Progenitor cell of endocrine pancreas (in vitro differentiated cells): Measurements from ENCODE around the gene NFRKB. TPM values are rescaled to one million over a fixed set of nuclear protein-coding genes. Genes with fewer than 3 reads are reported as not detected.

ENCODE experiments used
- DNase-seq: peaks from one replicate; pipeline ENCODE4 v3.0.0; 2021; ENCODE audit warnings: low spot score; ENCODE audit not compliant: unreplicated experiment
- H3K27ac Mint-ChIP-seq: 2 replicates; pipeline ENCODE4 v1.8.0; 2021; ENCODE audit warnings: mild to moderate bottlenecking, moderate library complexity, mixed read lengths
- H3K27me3 Mint-ChIP-seq: 2 replicates; pipeline ENCODE4 v1.8.0; 2021; ENCODE audit warnings: mixed read lengths
- H3K36me3 Mint-ChIP-seq: 2 replicates; pipeline ENCODE4 v1.8.0; 2022; ENCODE audit warnings: mixed read lengths; ENCODE audit not compliant: insufficient read depth
- H3K4me1 Mint-ChIP-seq: 2 replicates; pipeline ENCODE4 v1.8.0; 2021; ENCODE audit warnings: low read depth, mixed read lengths
- H3K4me3 Mint-ChIP-seq: 2 replicates; pipeline ENCODE4 v1.8.0; 2021; ENCODE audit warnings: low read depth, mild to moderate bottlenecking, moderate library complexity, mixed read lengths
- H3K9me3 Mint-ChIP-seq: 2 replicates; pipeline ENCODE4 v1.8.0; 2021; ENCODE audit warnings: low read depth, mixed read lengths
- CTCF ChIP-seq: fragments of 200-600 bp; sonication (generic); IDR thresholded peaks from one replicate; pipeline ENCODE4 v1.5.0; 2021; ENCODE audit warnings: antibody characterized with exemption, mild to moderate bottlenecking; ENCODE audit not compliant: unreplicated experiment
- long read RNA-seq: library from polyadenylated mRNA; unstranded; transcript quantifications from one replicate; pipeline ENCODE4 v2.0.0, GENCODE V29; 2020
- total RNA-seq: library from RNA; stranded (reverse); gene quantifications from 2 replicates; pipeline ENCODE4 v1.2.1, GENCODE V29; 2021

The NFRKB gene
- 66.8 and 68.9 TPM in 2 replicates for total RNA-seq
- long read RNA-seq, partial matches to known transcripts, result 32 of 57 reads
- long read RNA-seq, other reads (novel, unspliced or antisense), result 25 of 57 reads

DNA sequence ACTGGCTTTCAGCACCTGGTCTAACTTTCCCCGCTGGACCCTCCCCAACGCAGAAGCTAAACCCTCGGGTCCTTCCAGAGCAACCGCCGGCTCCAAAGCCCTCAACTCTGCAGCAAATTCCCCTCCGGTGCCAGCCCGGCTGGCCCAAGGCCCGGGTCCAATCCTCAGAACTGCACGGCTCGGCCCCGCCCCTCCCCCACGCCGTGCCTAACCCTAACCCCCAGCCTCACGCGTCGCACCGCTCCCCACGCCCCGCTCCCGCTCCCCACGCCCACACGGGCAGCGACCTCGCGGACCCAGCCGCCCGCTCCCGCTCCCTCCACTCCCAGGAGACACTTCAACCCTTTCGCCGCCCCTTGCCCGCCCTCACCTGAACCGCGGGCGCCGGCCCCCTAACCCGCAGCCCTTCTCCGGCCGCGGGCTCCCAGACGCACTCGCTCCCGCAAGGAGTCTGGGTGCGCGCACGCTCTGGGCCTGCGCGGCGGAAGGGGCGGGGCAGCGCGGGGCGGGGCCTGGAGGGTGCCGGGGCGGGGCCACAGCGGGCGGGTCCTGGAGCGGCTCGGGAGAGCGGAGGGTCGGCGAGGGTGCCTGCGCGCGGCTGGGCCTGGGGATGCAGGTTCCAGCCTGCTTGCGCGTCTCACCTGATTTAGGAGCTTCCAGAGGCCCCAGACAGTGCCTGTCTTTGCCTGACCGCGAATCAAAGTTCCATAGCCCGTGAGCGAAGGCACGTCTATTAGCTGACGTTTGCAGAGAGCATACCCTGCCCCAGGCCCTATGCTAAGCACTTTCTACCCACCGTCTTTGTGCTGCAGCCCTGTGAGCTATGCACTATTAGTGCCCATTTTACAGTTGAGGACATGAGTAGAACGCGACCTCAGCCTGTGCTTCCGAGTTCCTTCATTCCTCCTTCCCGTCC lies at the start of gene NFRKB:
Gene NFRKB, minus strand, starts transcription at position 453 of the 916 bp plus-strand sequence. CDS start 2,729 bp downstream, outside the sequence.
- H3K4me3 Mint-ChIP-seq, result peak within 1 kb of the TSS; percentile 92
- H3K27me3 Mint-ChIP-seq, result no peaks in the 10 kb centered on the region
- no peak for TF ChIP-seq CTCF
- peaks cover 12% of the 10 kb centered on the region for H3K4me1 Mint-ChIP-seq
- peak; percentile 92 for DNase-seq
- H3K9me3 Mint-ChIP-seq, result no peaks in the 10 kb centered on the region
- peaks cover 14% of the 10 kb centered on the region for H3K36me3 Mint-ChIP-seq
- peak within 1 kb of the TSS; percentile 94 for H3K27ac Mint-ChIP-seq

- Mint-ChIP-seq H3K27ac (no peak overlapping the region), H3K27me3 (no peaks in the 10 kb centered on the region), H3K4me3 (no peak overlapping the region), H3K9me3 (no peaks in the 10 kb centered on the region), H3K4me1 (peaks cover 10% of the 10 kb centered on the region), H3K36me3 (peaks cover 22% of the 10 kb centered on the region)
- TF ChIP-seq CTCF, result no peak
- DNase-seq, result no peak
Measured at GRCh38 chr11:129944696-129945095, 49.3 kb upstream of the NFRKB start.

DNA sequence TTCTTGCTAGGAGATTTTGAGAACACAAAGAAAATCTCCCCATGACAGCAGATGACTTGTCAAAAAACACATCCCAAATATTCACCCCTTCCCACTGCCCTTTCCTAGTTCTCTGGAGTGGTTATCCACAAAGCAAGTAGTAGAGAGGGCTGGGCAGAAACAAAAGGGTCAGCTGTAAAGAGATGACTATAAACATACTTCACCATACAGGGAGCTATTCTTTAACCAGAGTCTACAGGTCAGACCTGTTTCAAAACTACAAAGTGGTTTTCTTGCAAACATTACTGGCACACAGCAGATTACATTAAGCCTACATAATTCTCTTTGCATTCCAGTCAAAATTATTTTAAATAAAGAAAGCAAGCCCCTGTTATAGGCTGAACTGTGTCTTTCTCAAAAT lies 47.7 kb upstream of the NFRKB start:
- no peak for TF ChIP-seq CTCF
- DNase-seq, result no peak
- H3K27ac Mint-ChIP-seq, result peak overlapping the region; percentile 43
- no peaks in the 10 kb centered on the region for H3K9me3 Mint-ChIP-seq
- H3K36me3 Mint-ChIP-seq, result peaks cover 22% of the 10 kb centered on the region
- H3K4me3 Mint-ChIP-seq, result no peak overlapping the region
- peaks cover 13% of the 10 kb centered on the region for H3K4me1 Mint-ChIP-seq
- no peaks in the 10 kb centered on the region for H3K27me3 Mint-ChIP-seq

GRCh38 chr11:129939510-129939909 lies 44.1 kb upstream of the NFRKB start:
- no peak for TF ChIP-seq CTCF
- Mint-ChIP-seq H3K36me3 (peaks cover 11% of the 10 kb centered on the region), H3K27ac (no peak overlapping the region), H3K27me3 (no peaks in the 10 kb centered on the region), H3K4me3 (no peak overlapping the region), H3K4me1 (peaks cover 15% of the 10 kb centered on the region), H3K9me3 (no peaks in the 10 kb centered on the region)
- DNase-seq, result no peak

- H3K4me1 Mint-ChIP-seq, result peaks cover 15% of the 10 kb centered on the region
- no peak overlapping the region for H3K4me3 Mint-ChIP-seq
- H3K9me3 Mint-ChIP-seq, result no peaks in the 10 kb centered on the region
- DNase-seq, result no peak
- no peaks in the 10 kb centered on the region for H3K27me3 Mint-ChIP-seq
- no peak for TF ChIP-seq CTCF
- no peak overlapping the region for H3K27ac Mint-ChIP-seq
- H3K36me3 Mint-ChIP-seq, result peaks cover 12% of the 10 kb centered on the region
Measured at GRCh38 chr11:129938764-129939163, 43.4 kb upstream of the NFRKB start.
